ENCODE results near the gene ZNF468.
"Not testable (repeated sequence)": the region's sequence is repeated elsewhere in the genome, so short reads cannot be mapped to it uniquely, and the experiment has no call there.

ZNF468 gene

GRCh38 chr19:52857378-52858191 is at the start of gene ZNF468:
Gene ZNF468 (minus strand): TSS chr19:52857619. CDS start chr19:52854272, 3,347 bp downstream.
- peak; percentile 44 for DNase-seq (ENCODE audit: low read depth)
- peak within 1 kb of the TSS; percentile 69 for H3K4me3 ChIP-seq (ENCODE audit: control insufficient read depth, low read depth, low read length)

GRCh38 chr19:52904052-52904780 is 46.8 kb upstream of the ZNF468 start:
- not testable (repeated sequence) for H3K4me3 ChIP-seq (ENCODE audit: control insufficient read depth, low read depth, low read length); DNase-seq (ENCODE audit: low read depth)

DNA sequence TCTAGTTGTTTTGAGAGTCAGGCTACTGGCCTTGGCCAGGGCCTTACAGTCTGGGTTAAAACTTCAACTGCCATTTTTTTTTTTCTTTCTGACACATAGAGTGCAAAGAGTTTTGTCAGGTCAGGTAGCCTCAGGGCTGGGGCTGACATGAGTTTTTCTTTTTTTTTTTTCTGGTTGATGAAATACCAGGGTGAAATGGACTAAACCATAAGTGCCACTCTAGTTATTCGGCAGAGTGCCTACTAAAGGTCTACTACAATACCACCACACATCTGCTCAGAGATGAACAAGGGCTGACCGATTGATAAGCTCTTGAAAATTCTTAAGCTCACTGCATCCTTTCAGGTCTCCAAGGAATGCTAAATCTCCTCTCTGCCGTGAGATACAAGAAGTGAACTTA is 44.4 kb upstream of the ZNF468 start:
- no peak for TF ChIP-seq CTCF (conservative IDR thresholded peaks at IDR 0.05; ENCODE audit: control insufficient read depth, insufficient read depth, low read depth, low read length)
- H3K4me3 ChIP-seq (ENCODE audit: control insufficient read depth, low read depth, low read length): no peak overlapping the region
- DNase-seq (ENCODE audit: low read depth): no peak

DNA sequence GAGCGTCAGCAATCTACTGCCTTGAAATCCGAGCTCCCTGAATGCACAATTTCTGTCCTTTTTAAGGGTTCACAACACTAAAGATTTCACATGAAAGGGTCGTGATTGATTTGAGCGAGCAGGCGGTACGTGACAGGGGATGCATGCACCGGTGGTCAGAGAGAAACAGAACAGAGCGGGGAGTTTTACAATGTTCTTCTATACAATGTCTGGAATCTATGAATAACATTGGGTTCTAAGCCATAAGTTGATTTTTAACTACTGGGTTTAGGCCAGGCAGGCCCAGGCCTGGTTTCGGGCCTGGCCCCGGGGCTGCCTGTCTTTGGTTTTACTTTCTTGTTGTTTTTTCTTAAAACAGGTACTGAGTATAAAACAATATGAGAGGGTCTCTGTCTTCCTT is 41.2 kb upstream of the ZNF468 start:
- not testable (repeated sequence) for DNase-seq (ENCODE audit: low read depth); H3K4me3 ChIP-seq (ENCODE audit: control insufficient read depth, low read depth, low read length)

- DNase-seq (ENCODE audit: low read depth): peak; percentile 15
- no peak for TF ChIP-seq CTCF (conservative IDR thresholded peaks at IDR 0.05; ENCODE audit: control insufficient read depth, insufficient read depth, low read depth, low read length)
- peak overlapping the region; percentile 91 for H3K4me3 ChIP-seq (ENCODE audit: control insufficient read depth, low read depth, low read length)
These were observed 40.7 kb upstream of the ZNF468 start for GRCh38 chr19:52898101-52898500.

- peak within 1 kb of the TSS; percentile 91 for H3K4me3 ChIP-seq (ENCODE audit: control insufficient read depth, low read depth, low read length)
- no peak for TF ChIP-seq CTCF (conservative IDR thresholded peaks at IDR 0.05; ENCODE audit: control insufficient read depth, insufficient read depth, low read depth, low read length)
- DNase-seq (ENCODE audit: low read depth): peak; percentile 91
These were observed 39.9 kb upstream of the ZNF468 start, which contains the start of gene ZNF320 for GRCh38 chr19:52897138-52897935. Gene ZNF320 (minus strand): TSS chr19:52897635. CDS start chr19:52890255, 7,380 bp downstream.

GRCh38 chr19:52896431-52897137 is 39.2 kb upstream of the ZNF468 start:
- no peak for TF ChIP-seq CTCF (conservative IDR thresholded peaks at IDR 0.05; ENCODE audit: control insufficient read depth, insufficient read depth, low read depth, low read length)
- peak overlapping the region; percentile 91 for H3K4me3 ChIP-seq (ENCODE audit: control insufficient read depth, low read depth, low read length)
- DNase-seq (ENCODE audit: low read depth): peak; percentile 27
